Activated CD4-positive, alpha-beta T cell treated with anti-CD3 and anti-CD28 coated beads for 48 hours (primary cell): ENCODE results near the gene LSM7.
"Not testable (repeated sequence)": the region's sequence is repeated elsewhere in the genome, so short reads cannot be mapped to it uniquely, and the experiment has no call there.

Experiments
- DNase-seq: peaks from one replicate; pipeline ENCODE4 v3.0.0-alpha.2; 2020

LSM7 gene

GRCh38 chr19:2291185-2291751 is 37.1 kb downstream of the LSM7 start:
- DNase-seq, result no peak

- DNase-seq, result no peak
Measured at GRCh38 chr19:2290441-2291184, 37.8 kb downstream of the LSM7 start.

DNA sequence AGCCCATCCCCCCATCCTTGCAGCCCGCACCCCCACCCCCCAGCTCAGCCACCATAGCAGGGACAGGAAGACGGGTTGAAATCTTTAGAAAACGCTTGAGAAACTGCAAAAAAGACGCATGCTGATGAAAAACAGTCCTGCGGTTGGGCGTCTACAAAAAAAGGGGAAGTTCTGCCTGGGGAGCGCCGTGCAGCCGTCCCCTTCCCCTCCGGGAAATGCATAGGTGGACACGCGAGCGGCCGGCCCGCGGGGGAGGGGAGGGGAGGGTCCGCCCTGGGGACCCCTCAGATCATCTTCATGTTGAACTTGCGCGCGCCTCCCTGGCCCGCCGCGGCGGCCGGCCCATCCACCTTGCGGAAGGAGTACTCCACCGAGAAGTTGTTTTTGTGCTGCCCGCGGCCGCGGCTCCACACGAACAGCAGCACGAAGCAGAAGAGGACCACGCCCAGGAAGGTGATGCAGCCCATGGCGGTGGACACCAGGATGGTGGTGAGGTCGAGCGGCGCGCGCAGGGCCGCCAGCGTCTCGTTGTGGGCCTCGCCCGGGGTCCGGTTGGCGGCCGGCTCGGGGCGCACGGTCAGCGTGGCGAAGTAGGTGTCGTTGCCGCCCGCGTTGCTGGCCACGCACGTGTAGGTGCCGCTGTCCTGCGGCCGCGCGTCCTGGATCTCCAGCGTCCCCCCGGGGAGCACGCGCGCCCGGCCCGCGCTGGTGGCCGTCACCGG is 38.5 kb downstream of the LSM7 start:
- peak; percentile 57 for DNase-seq

DNA sequence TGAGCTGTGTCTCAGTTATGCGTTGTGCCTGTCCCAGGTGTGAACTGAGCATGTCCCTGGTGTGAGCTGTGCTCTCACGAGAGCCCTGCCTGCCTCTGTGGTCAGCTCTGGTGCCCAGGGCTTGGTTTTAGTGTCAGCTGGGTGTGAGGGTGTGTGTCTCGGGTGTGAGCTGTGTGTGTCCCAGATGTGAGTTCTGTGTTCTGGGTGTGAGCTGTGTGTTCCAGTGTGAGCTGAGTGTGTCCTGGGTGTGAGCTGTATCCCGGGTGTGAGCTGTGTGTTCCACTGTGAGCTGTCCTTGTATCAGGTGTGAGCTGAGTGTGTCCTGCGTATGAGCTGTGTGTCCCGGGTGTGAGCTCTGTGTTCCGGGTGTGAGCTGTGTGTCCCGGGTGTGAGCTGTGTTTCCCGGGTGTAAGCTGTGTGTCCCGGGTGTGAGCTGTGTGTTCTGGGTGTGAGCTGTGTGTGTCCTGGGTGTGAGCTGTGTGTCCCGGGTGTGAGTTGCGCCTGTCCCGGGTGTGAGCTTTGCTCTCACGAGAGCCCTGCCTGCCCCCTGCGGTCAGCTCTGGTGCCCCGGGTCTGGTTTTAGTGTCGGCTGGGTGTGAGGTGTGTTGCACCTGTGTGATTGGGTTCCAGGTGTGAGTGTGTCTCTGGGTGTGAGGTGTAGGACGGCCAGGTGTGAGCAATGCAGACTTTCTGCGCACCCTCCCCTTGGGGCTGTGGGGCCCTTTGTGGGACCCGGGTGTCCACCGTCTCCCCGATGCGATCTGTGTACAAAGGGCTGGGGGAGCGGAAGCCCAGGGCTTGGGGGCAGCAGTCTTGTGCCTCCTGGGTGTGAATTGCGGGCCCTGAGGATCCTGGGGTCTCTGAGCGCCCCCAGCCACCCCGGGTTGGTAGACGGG is 39.3 kb downstream of the LSM7 start:
- DNase-seq, result no peak

DNA sequence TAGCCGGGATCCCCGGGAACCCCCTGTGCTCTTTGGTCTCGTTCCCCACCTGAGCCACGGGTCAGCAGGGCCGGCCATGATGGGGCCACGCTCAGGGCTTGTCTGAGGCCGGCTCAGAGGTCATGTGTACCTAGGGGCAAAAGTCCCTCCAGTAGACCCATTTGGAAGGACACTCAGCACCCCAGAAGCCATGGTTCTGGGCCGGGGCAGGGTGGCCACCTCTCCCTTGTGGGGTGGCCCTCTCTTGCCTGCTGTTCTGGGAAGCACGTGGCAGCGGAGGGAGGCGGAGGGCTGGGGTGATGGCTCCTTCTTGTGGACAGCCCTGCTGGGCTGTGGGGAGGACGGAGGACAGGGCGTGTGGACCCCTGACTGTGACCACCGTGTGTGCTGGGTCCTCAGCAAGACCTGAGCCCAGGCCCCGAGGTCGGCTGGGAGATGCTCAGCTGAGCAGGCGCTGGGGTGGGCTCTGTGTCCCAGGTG is 40.0 kb downstream of the LSM7 start:
- no peak for DNase-seq

GRCh38 chr19:2287585-2288337 is 40.6 kb downstream of the LSM7 start:
- no peak for DNase-seq

DNA sequence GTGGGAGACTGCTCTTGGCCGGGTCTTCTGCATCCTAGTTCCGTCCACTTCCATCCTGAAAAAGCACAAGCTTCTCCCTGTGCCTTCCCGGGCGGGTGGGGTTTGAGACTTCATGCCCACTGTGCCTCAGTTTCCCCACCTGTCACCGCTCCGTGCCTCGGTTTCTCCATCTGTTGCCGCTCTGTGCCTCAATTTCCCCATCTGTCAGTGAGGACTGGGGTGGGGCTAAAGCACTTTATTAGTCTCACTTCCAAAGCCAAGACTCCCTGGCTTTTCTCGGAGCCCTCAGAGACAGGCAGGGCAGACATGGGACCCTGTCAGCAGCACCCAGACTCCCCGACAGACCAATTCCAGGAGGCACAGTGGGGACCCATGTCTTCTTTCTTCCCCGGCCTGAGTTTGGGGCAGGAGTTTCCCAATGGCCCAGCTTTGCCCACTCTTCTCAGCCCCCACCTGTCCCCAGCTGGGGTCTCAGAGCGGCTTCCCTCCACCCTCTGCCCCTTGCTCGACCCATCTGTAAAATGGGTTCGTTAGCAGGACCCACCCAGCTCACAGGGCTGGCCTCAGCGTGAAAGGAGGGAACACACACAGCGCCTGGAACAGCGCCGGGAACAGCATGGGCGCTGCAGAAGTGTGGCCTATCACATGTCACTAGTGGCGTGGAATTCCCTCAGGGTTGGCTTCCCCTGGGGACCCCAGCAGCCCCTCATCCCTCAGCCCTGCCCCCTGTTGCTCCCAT is 41.8 kb downstream of the LSM7 start:
- DNase-seq, result no peak

DNA sequence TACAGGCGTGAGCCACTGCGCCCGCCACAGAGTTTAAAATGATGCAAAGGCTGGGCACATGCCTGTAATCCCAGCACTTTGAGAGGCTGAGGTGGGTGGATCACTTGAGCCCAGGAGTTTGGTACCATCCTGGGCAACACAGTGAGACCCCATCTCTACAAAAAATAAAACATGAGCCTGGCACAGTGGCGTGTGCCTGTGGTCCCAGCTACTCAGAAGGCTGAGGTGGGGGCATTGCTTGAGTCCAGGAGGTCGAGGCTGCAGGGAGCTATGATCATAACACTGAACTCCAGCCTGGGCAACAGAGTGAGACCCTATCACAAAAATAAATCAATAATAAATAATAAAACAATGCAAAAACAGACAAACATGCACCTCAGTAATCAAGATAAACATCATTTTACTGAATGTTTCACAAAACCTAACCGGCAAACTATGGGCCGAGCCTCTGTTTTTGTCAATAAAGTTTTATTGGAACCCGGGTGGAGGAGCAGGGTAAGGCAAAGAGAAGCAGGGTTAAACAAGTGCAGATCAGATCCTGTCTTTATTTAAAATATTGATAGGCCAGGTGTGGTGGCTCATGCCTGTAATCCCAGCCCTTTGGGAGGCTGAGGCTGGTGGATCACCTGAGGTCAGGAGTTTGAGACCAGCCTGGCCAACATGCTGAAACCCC is 44.4 kb downstream of the LSM7 start:
- DNase-seq, result no peak

DNA sequence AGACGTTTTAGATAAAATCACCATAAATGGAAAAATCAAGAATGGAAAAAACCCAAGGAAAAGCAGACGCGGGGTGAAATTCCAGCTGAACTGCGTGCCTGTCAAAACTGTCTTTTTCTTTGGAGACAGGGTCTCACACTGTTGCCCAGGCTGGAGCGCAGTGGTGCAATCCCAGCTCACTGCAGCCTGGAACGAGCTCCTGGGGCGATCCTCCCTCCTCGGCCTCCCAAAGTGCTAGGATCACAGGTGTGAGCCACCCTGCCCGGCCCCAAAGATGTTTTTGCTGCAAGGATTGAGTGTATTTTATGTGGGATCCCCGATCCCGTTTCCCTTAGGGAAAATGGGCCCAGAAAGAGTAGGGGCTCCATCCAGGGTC is 45.5 kb downstream of the LSM7 start:
- DNase-seq, result no peak

- no peak for DNase-seq
Measured at GRCh38 chr19:2282062-2282861, 46.1 kb downstream of the LSM7 start, which contains the start of gene PEAK3. Gene PEAK3 (minus strand): TSS chr19:2282175. CDS start chr19:2280931, 1,244 bp downstream.

DNA sequence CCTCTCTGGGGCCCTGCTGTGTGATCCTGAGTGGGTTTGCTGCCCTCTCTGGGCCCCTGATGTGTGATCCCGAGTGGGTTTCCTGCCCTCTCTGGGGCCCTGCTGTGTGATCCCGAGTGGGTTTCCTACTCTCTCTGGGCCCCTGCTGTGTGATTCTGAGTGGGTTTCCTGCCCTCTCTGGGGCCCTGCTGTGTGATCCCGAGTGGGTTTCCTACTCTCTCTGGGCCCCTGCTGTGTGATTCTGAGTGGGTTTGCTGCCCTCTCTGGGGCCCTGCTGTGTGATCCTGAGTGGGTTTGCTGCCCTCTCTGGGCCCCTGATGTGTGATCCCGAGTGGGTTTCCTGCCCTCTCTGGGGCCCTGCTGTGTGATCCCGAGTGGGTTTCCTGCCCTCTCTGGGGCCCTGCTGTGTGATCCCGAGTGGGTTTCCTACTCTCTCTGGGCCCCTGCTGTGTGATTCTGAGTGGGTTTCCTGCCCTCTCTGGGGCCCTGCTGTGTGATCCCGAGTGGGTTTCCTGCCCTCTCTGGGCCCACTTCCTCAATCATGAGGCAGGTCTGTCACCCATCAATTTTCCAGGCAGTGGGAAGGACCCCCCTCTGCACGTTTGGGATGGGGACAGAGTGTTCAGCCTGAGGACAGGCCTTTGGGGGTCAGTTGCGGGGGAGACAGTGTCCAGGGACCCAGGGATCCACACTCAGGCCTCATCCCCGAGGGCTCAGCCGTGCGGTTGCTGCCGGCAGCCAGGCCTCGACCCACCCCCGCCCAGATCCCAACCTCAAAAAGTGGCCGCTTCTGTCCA is 46.9 kb downstream of the LSM7 start:
- not testable (repeated sequence) for DNase-seq

GRCh38 chr19:2280633-2281264 is 47.6 kb downstream of the LSM7 start:
- DNase-seq, result no peak

DNA sequence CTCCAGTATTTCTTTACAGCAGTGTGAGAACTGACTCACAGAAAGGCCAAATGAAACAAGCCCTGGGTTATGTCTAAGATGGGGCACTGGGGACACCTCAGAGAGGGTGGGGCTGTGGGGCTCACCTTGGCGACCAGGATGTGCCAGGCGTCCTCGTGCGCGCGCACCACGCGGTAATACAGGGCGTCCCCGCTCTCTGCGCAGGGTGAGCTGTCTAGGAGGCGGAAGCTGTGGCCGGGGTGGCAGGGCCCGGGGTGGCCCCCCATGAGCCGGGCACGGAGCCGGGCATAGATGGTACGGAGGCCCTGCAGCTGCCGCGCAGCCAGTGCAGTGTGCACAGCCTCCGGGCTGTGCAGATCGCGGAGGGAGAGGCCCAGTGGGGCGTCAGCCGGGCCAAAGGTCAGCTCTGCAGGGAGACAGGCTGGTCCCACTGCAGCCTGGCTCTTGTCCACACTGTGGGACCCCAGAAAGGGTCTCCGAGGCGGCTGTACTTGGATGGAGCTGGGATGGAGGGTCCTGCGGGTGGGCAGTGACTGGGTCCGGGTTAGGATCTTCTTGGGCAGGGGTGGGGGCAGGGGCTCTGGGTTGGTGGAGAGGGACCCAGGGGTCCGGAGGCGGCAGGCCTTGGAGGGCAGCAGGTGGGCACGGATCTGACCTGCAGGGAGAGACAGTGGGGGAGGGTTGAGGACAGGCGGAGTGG is 49.8 kb downstream of the LSM7 start:
- DNase-seq, result no peak

DNA sequence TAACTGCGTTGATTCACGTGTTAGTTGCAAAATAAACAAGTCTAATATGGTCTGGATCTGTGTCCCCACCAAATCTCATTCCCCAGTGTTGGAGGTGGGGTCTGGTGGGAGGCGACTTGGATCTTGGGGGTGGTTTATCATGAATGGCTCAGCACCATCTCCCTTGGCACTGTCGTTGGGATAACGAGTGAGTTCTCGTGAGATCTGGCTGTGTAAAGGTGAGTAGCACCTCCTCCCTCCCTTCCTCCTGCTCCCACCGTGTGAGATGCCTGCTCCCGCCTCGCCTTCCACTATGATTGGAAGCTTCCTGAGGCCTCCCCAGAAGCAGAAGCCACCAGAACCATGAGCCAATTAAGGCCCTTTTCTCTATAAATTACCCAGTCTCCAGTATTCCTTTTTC is 51.2 kb downstream of the LSM7 start:
- DNase-seq, result no peak

DNA sequence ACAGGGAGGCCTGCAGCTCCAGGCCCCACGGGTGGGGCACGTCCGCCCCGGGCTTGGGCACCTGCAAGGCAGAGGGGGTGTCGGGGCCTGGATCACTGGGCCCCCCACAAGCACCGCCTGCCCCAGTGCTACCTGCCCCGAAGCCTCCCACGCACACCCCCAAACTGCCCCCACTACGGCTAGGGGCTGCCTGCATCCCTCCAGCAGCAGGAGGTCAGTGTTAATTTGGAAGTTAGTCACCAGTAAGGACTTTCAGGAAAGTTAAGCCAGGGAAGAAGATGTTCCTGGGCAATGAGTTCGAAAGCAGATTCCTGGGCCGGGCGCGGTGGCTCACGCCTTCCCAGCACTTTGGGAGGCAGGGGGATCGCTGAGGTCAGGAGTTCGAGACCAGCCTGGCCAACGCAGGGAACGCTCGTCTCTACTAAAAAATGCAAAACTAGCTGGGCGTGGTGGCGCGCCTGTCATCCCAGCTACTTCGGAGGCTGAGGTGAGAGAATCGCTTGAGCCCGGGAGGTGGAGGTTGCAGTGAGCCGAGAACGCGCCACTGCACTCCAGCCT is 51.9 kb downstream of the LSM7 start:
- DNase-seq, result no peak

GRCh38 chr19:2275588-2276428 is 52.6 kb downstream of the LSM7 start:
- no peak for DNase-seq
